ENCODE data around the gene TBCK. TPM values are rescaled to one million over a fixed set of nuclear protein-coding genes. Genes with fewer than 3 reads are reported as not detected.

Gene TBCK
- total and polyA plus RNA-seq, 10 donors = 6.7 to 61.3 (median 44.7) TPM

DNA sequence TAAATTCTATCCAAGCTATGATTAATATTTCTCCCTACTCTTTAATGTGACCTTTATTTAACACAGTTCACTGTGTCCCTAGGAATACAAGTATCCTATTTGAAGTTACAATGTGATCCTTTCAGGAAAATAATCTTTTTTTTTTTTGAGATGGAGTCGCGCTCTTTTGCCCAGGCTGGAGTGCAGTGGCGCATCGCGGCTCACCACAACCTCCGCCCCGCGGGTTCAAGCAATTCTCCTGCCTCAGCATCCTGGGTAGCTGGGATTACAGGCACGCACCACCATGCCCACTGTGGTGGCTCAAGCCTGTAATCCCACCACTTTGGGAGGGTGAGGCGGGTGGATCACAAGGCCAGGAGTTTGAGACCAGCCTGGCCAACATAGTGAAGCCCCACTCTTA is 21.9 kb downstream of the TBCK start:
- H3K9me3 ChIP-seq = no peaks in the 10 kb centered on the region
- H3K27me3 ChIP-seq (replicated peaks in 1 of 7) = no peaks in the 10 kb centered on the region
- no peak overlapping the region for H3K4me3 ChIP-seq
- no peaks in the 10 kb centered on the region for H3K4me1 ChIP-seq
- no peak for DNase-seq
- H3K27ac ChIP-seq = no peak overlapping the region
- intact Hi-C loops (cut with DNase I; ENCODE audit: low total_unique reads) = no loop called here
- no peak for TF ChIP-seq POLR2A (IDR thresholded peaks at IDR 0.05)
- TF ChIP-seq, protein P1, sequence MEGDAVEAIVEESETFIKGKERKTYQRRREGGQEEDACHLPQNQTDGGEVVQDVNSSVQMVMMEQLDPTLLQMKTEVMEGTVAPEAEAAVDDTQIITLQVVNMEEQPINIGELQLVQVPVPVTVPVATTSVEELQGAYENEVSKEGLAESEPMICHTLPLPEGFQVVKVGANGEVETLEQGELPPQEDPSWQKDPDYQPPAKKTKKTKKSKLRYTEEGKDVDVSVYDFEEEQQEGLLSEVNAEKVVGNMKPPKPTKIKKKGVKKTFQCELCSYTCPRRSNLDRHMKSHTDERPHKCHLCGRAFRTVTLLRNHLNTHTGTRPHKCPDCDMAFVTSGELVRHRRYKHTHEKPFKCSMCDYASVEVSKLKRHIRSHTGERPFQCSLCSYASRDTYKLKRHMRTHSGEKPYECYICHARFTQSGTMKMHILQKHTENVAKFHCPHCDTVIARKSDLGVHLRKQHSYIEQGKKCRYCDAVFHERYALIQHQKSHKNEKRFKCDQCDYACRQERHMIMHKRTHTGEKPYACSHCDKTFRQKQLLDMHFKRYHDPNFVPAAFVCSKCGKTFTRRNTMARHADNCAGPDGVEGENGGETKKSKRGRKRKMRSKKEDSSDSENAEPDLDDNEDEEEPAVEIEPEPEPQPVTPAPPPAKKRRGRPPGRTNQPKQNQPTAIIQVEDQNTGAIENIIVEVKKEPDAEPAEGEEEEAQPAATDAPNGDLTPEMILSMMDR (IDR thresholded peaks at IDR 0.05 in 8 of 11, conservative IDR thresholded peaks at IDR 0.05 in 3 of 11) = no peak
- TF ChIP-seq POLR2AphosphoS5 (IDR thresholded peaks at IDR 0.05) = no peak
- 95 to 100% (median 98%) methylated on average over 10 of the region's 10 CpGs for WGBS, 5 donors
- peaks cover 0 to 91% (median 38%) of the 10 kb centered on the region in 6 donors for H3K36me3 ChIP-seq

DNA sequence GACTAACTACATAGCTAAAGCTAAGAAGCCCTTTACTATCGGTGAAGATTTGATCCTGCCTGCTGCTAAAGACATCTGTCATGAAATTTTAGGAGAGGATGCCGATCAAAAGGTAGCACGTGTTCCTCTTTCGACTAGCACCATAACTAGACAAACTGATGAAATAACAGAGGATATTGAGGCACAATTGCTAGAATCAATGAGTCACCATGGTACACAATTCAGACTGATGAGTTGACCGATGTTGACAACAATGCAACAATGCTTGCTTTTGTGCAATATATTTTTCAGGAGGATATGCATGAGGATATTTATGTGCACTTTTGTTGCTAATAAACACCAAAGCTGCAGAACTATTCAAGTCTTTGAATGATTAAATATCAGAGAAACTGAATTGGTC is 24.3 kb downstream of the TBCK start:
- Histone ChIP-seq H3K36me3 (peaks cover 0 to 96% (median 38%) of the 10 kb centered on the region in 6 donors), H3K27ac (no peak overlapping the region), H3K27me3 (replicated peaks in 1 of 7) (no peaks in the 10 kb centered on the region), H3K4me3 (no peak overlapping the region), H3K9me3 (no peaks in the 10 kb centered on the region), H3K4me1 (no peaks in the 10 kb centered on the region)
- 93 to 98% (median 96%) methylated on average over 5 of the region's 5 CpGs for WGBS, 5 donors
- DNase-seq = no peak
- intact Hi-C loops (cut with DNase I; ENCODE audit: low total_unique reads) = no loop called here
- TF ChIP-seq, protein P1 (IDR thresholded peaks at IDR 0.05 in 8 of 11, conservative IDR thresholded peaks at IDR 0.05 in 3 of 11) = no peak
- TF ChIP-seq POLR2A (IDR thresholded peaks at IDR 0.05) (no peak), POLR2AphosphoS5 (IDR thresholded peaks at IDR 0.05) (no peak)

DNA sequence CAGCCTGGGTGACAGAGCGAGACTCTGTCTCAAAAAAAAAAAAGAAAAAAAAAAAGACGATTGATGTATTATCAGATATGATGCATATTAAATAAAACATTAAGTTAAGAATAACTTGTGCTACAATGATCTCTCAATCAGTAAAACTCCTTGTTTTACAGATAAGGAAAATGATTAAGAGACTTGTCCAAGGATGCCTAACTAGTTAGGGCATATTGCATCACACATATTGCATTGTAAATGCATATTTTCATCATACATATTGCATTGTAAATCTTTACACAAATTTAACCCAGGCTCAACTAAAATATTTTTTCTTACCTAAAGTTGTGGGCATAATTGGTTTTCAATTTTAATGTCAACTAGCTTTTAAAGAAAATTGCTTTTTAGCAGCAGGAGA is 26.3 kb downstream of the TBCK start:
- no peaks in the 10 kb centered on the region for H3K9me3 ChIP-seq
- H3K36me3 ChIP-seq = peaks cover 0 to 90% (median 32%) of the 10 kb centered on the region in 6 donors
- H3K27me3 ChIP-seq (replicated peaks in 1 of 7) = no peaks in the 10 kb centered on the region
- no peak overlapping the region for H3K4me3 ChIP-seq
- intact Hi-C loops (cut with DNase I; ENCODE audit: low total_unique reads) = no loop called here
- H3K27ac ChIP-seq = no peak overlapping the region
- WGBS, 5 donors = 91 to 100% (median 97%) methylated on average over 2 of the region's 2 CpGs
- no peak for DNase-seq
- no peaks in the 10 kb centered on the region for H3K4me1 ChIP-seq
- no peak for TF ChIP-seq POLR2AphosphoS5 (IDR thresholded peaks at IDR 0.05)

DNA sequence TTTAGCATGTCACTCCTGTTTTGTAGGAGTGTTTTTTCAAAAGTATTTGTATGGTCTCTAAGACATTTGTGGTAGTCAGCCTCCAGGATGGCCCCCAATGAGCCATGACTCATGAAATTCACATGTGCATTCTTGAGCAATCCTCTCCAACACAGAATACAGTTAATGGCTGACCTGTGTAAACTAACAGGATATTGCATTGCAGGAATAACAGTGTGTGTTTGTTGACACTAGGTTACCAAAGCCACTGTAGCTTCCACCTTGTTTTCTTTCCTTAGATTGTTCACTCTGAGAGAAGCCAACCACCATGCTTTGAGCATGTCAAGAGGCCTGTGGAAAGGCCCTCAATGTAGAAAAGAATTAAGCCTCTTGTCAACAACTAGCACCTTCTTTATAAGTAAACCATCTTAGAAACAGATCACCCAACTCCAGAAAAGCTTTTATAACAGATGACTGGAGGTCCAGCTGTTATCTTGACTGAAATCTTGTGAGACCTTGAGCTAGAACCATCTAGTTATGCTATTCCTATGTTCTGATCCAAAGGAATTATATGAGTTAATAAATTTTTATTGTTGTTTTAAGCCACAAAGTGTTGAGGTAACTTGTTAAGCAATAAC is 28.5 kb downstream of the TBCK start:
- Histone ChIP-seq H3K27ac (no peak overlapping the region), H3K4me1 (no peaks in the 10 kb centered on the region), H3K27me3 (replicated peaks in 1 of 7) (no peaks in the 10 kb centered on the region), H3K36me3 (peaks cover 0 to 67% (median 16%) of the 10 kb centered on the region in 6 donors), H3K9me3 (no peaks in the 10 kb centered on the region), H3K4me3 (no peak overlapping the region)
- DNase-seq = no peak
- intact Hi-C loops (cut with DNase I; ENCODE audit: low total_unique reads) = no loop called here
- TF ChIP-seq POLR2A (IDR thresholded peaks at IDR 0.05) (no peak), POLR2AphosphoS5 (IDR thresholded peaks at IDR 0.05) (no peak)
- TF ChIP-seq, protein P1 (IDR thresholded peaks at IDR 0.05 in 8 of 11, conservative IDR thresholded peaks at IDR 0.05 in 3 of 11) = no peak

All from spleen (tissue), 11 donors.